RWPE2 (cell line): ENCODE data around the gene NAAA.

Experiments used
- ATAC-seq: fragments of 200-7000 bp; cut with Tn5 transposase; 3 replicates; pipeline ENCODE4 v1.9.1; 2021; ENCODE audit warnings: low read depth
- DNase-seq: peaks from one replicate; pipeline ENCODE4 v3.0.0-alpha.2; 2020; ENCODE audit warnings: low spot score
- H3K27ac ChIP-seq: fragments of 450-650 bp; 2 replicates; pipeline ENCODE4 v1.5.1; 2017; ENCODE audit warnings: mild to moderate bottlenecking; ENCODE audit not compliant: poor library complexity, severe bottlenecking
- H3K27me3 ChIP-seq: fragments of 250-450 bp; sonication (Bioruptor Pico); 2 replicates; pipeline ENCODE4 v1.5.1; 2021; ENCODE audit warnings: mild to moderate bottlenecking, moderate library complexity; ENCODE audit not compliant: insufficient read depth, poor library complexity, severe bottlenecking
- H3K36me3 ChIP-seq: fragments of 250-450 bp; sonication (Bioruptor Pico); 2 replicates; pipeline ENCODE4 v1.5.1; 2020; ENCODE audit warnings: low read depth, mild to moderate bottlenecking, moderate library complexity
- H3K4me1 ChIP-seq: fragments of 250-450 bp; sonication (Bioruptor Pico); 2 replicates; pipeline ENCODE4 v1.5.1; 2021; ENCODE audit warnings: mild to moderate bottlenecking, moderate library complexity; ENCODE audit not compliant: insufficient read depth, poor library complexity, severe bottlenecking
- H3K4me3 ChIP-seq: fragments of 250-450 bp; sonication (Bioruptor Pico); 2 replicates; pipeline ENCODE4 v1.5.1; 2021; ENCODE audit warnings: mild to moderate bottlenecking, moderate library complexity; ENCODE audit not compliant: severe bottlenecking
- H3K9me3 ChIP-seq: fragments of 250-450 bp; sonication (Bioruptor Pico); 2 replicates; pipeline ENCODE4 v1.5.1; 2021; ENCODE audit warnings: mild to moderate bottlenecking, moderate library complexity; ENCODE audit not compliant: severe bottlenecking
- CTCF ChIP-seq: fragments of 450-650 bp; IDR thresholded peaks from one replicate; pipeline ENCODE4 v1.5.1; 2017; ENCODE audit warnings: mild to moderate bottlenecking, moderate library complexity; ENCODE audit not compliant: poor library complexity, severe bottlenecking

NAAA gene

GRCh38 chr4:75886104-75886503, 54.7 kb downstream of the NAAA start:
- ATAC-seq (no peak), DNase-seq (no peak)

DNA sequence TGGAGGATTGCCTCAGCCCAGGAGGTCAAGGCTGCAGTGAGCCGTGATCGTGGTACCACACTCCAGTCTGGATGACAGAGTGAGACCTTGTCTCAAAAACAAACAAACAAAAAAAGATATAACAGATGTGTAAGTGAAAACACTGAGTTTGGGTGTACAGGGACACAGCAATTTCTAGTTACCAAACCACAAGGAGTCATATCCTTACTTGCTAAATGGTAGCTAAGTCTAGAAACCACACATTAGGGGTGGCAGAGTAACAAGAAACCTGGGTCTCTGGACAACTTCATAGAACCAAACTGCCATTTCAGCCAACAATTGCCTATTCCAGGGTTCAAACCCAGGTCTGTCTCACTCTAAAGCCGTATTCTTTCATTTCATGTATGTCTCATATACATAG, 59.3 kb downstream of the NAAA start:
- TF ChIP-seq CTCF: no peak
- Histone ChIP-seq H3K36me3 (no peaks in the 10 kb centered on the region), H3K4me1 (no peaks in the 10 kb centered on the region), H3K27me3 (peaks cover 3% of the 10 kb centered on the region), H3K27ac (no peak overlapping the region), H3K9me3 (no peaks in the 10 kb centered on the region), H3K4me3 (no peak overlapping the region)
- DNase-seq (no peak), ATAC-seq (no peak)

More at GRCh38 chr4:75886104-75886503, 54.7 kb downstream of the NAAA start:
- no peaks in the 10 kb centered on the region for H3K9me3 ChIP-seq
- H3K27ac ChIP-seq: no peak overlapping the region
- no peak for TF ChIP-seq CTCF
- no peaks in the 10 kb centered on the region for H3K4me1 ChIP-seq
- H3K27me3 ChIP-seq: peaks cover 3% of the 10 kb centered on the region
- no peaks in the 10 kb centered on the region for H3K36me3 ChIP-seq
- H3K4me3 ChIP-seq: no peak overlapping the region

DNA sequence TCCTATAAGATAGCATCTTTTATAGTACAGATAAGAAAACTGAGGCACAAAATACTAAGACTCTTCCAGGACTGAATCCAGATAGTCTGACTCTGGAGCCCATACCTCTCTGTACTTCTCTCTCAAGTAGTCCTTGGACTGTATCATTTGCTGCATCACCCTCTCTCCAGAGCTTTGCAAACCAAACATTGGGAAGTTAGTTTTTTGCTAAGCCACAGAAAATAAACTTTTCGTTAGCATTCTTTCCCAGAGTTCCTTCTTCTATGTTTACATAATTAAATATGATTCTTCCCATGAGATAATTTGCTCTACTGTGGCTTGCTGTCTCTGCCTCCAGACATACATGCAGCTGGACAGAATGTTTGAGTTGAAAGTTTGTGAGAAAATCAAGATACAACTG, 60.5 kb downstream of the NAAA start:
- H3K4me1 ChIP-seq: no peaks in the 10 kb centered on the region
- H3K27me3 ChIP-seq: peaks cover 3% of the 10 kb centered on the region
- ATAC-seq: no peak
- H3K27ac ChIP-seq: no peak overlapping the region
- no peaks in the 10 kb centered on the region for H3K9me3 ChIP-seq
- no peak for DNase-seq
- no peaks in the 10 kb centered on the region for H3K36me3 ChIP-seq
- no peak overlapping the region for H3K4me3 ChIP-seq
- no peak for TF ChIP-seq CTCF

DNA sequence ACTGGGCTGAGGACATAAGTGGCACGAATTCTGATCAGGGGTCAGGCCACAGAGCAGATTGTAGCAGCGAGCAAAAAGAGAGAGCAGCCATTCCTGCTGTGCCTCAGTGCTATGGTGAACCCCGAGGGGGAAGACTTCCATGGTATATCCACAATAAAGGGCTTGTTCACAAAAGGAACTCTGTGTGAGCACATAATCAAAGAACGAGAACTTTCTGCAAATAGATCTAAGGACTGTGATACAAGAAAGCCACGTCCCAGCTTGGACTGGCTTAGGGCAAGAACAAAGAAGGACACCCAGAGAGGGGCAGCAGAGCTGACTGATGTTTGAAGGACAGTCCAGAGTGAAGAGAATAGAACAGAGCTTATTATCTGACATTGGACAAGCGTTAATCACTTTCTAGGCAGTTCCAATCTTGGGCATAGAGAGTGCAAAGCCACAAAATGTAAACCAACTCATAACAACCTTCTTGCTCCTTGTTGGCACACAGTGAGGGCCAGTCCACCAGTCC, 62.5 kb downstream of the NAAA start:
- no peak for TF ChIP-seq CTCF
- ATAC-seq: no peak
- no peak overlapping the region for H3K4me3 ChIP-seq
- H3K9me3 ChIP-seq: no peaks in the 10 kb centered on the region
- H3K4me1 ChIP-seq: no peaks in the 10 kb centered on the region
- H3K36me3 ChIP-seq: no peaks in the 10 kb centered on the region
- H3K27me3 ChIP-seq: peaks cover 3% of the 10 kb centered on the region
- DNase-seq: no peak
- no peak overlapping the region for H3K27ac ChIP-seq

- Histone ChIP-seq H3K9me3 (no peaks in the 10 kb centered on the region), H3K27me3 (no peaks in the 10 kb centered on the region), H3K4me3 (no peak overlapping the region), H3K4me1 (no peaks in the 10 kb centered on the region), H3K36me3 (no peaks in the 10 kb centered on the region), H3K27ac (no peak overlapping the region)
- no peak for ATAC-seq
- TF ChIP-seq CTCF: no peak
- DNase-seq: no peak
Measured at GRCh38 chr4:75876218-75876617, 64.6 kb downstream of the NAAA start.
